AG09319 (cell line): Measurements from ENCODE around the gene FNIP2.
"Not testable (repeated sequence)": the region's sequence is repeated elsewhere in the genome, so short reads cannot be mapped to it uniquely, and the experiment has no call there.

Experiments
- DNase-seq: peaks from one replicate; pipeline ENCODE4 v3.0.0-alpha.2; 2010; ENCODE audit warnings: low read depth; ENCODE audit errors: extremely low read depth
- CTCF ChIP-seq: IDR thresholded peaks from 2 replicates; pipeline ENCODE4 v1.5.1; 2011; ENCODE audit warnings: low read depth, mild to moderate bottlenecking, inconsistent platforms, low read length, moderate library complexity

The FNIP2 gene

GRCh38 chr4:158754385-158755180, 14.2 kb upstream of the FNIP2 start:
- TF ChIP-seq CTCF, result no peak
- no peak for DNase-seq

- DNase-seq, result not testable (repeated sequence)
Measured at GRCh38 chr4:158755819-158756218, 13.0 kb upstream of the FNIP2 start.

- no peak for DNase-seq
- TF ChIP-seq CTCF, result no peak
Measured at GRCh38 chr4:158756588-158756987, 12.2 kb upstream of the FNIP2 start.

- DNase-seq, result no peak
- no peak for TF ChIP-seq CTCF
Measured at GRCh38 chr4:158758142-158758541, 10.7 kb upstream of the FNIP2 start.

- TF ChIP-seq CTCF, result no peak
- DNase-seq, result no peak
Measured at GRCh38 chr4:158758703-158759102, 10.1 kb upstream of the FNIP2 start.

- DNase-seq, result not testable (repeated sequence)
Measured at GRCh38 chr4:158759539-158759938, 9.3 kb upstream of the FNIP2 start.

- no peak for TF ChIP-seq CTCF
- no peak for DNase-seq
Measured at GRCh38 chr4:158760866-158761265, 8.0 kb upstream of the FNIP2 start.

GRCh38 chr4:158762553-158762952, 6.3 kb upstream of the FNIP2 start:
- no peak for TF ChIP-seq CTCF
- no peak for DNase-seq
